GM12878 (cell line): ENCODE measurements around the gene XPNPEP3. TPM values are rescaled to one million over a fixed set of nuclear protein-coding genes. Genes with fewer than 3 reads are reported as not detected.

ENCODE experiments used
- ATAC-seq: fragments of 200-7000 bp; cut with Tn5 transposase; 3 replicates; pipeline ENCODE4 v1.9.1; 2020; ENCODE audit warnings: mild to moderate bottlenecking, moderate library complexity
- BruUV-seq: library from RNA; stranded (reverse); fragments of 400-500 nt; replicated peaks from 2 replicates; lab custom pipeline; 2021; lab: Mats Ljungman, UMichigan
- CTCF ChIA-PET: fragments of 300-600 bp; sonication (Branson Sonifier 250); formaldehyde crosslinking; extraction: SDS; loops from one replicate; lab custom pipeline; 2021; ENCODE audit warnings: inconsistent platforms; lab: Yijun Ruan, JAX
- POLR2A ChIA-PET: fragments of 350-600 bp; formaldehyde crosslinking; extraction: SDS; loops from one replicate; lab custom pipeline; 2021; ENCODE audit warnings: inconsistent platforms; lab: Charles Lee
- RAD21 ChIA-PET: fragments of 300-600 bp; sonication (Branson Sonifier 250); formaldehyde crosslinking; loops from one replicate; lab custom pipeline; 2023; ENCODE audit warnings: antibody characterized with exemption; ENCODE audit not compliant: unreplicated experiment; lab: Charles Lee
- SMC1A ChIA-PET: fragments of 300-600 bp; sonication (Branson Sonifier 250); formaldehyde crosslinking; loops from one replicate; lab custom pipeline; 2023; ENCODE audit not compliant: unreplicated experiment, uncharacterized antibody; lab: Charles Lee
- DNase-seq: peaks from one replicate; pipeline ENCODE4 v3.0.0-alpha.2; 2011; ENCODE audit warnings: low read depth, low spot score
- FAIRE-seq: peaks from 3 replicates; lab custom pipeline; 2011; peaks lifted over from hg19 to GRCh38; lab: Jason Lieb, UNC
- H2AFZ ChIP-seq: 2 replicates; pipeline ENCODE4 v1.6.0; 2011; ENCODE audit warnings: low read depth, low read length, control low read depth; ENCODE audit not compliant: control insufficient read depth
- H3K27ac ChIP-seq: 2 replicates; pipeline ENCODE4 v1.5.1; 2011; ENCODE audit warnings: control low read depth; ENCODE audit not compliant: control insufficient read depth, insufficient read depth
- H3K27me3 ChIP-seq, 2 experiments: replicated peaks in 1 of 2; 2 replicates each; pipeline versions ENCODE4 v1.6.0 to v1.6.1; 2011; ENCODE audit warnings: low read length in 1 of 2; ENCODE audit not compliant: control insufficient read depth in 2 of 2, insufficient read depth in 2 of 2
- H3K36me3 ChIP-seq, 2 experiments: 2 replicates each; pipeline ENCODE4 v1.5.1; 2011; ENCODE audit warnings: low read length in 1 of 2; ENCODE audit not compliant: control insufficient read depth in 2 of 2, insufficient read depth in 2 of 2
- H3K4me1 ChIP-seq: 2 replicates; pipeline ENCODE4 v1.6.1; 2011; ENCODE audit warnings: mild to moderate bottlenecking, low read length, moderate library complexity, mixed read lengths; ENCODE audit not compliant: control insufficient read depth, insufficient read depth
- H3K4me2 ChIP-seq: 2 replicates; pipeline ENCODE4 v1.6.0; 2011; ENCODE audit warnings: control low read depth; ENCODE audit not compliant: control insufficient read depth, insufficient read depth
- H3K4me3 ChIP-seq: fragments of 200-600 bp; sonication (generic); 2 replicates; pipeline ENCODE4 v1.5.1; 2016
- H3K79me2 ChIP-seq: 2 replicates; pipeline ENCODE4 v1.6.0; 2011; ENCODE audit warnings: low read length; ENCODE audit not compliant: control insufficient read depth, insufficient read depth
- H3K9ac ChIP-seq: 2 replicates; pipeline ENCODE4 v1.8.0; 2011; ENCODE audit warnings: low read length, control low read depth, mixed read lengths; ENCODE audit not compliant: control insufficient read depth, insufficient read depth
- H3K9me3 ChIP-seq: replicated peaks from 3 replicates; pipeline ENCODE4 v1.5.1; 2011; ENCODE audit warnings: mild to moderate bottlenecking, low read length; ENCODE audit not compliant: control insufficient read depth, insufficient read depth
- H4K20me1 ChIP-seq: 2 replicates; pipeline ENCODE4 v1.6.0; 2011; ENCODE audit not compliant: control insufficient read depth, insufficient read depth
- HDAC6 ChIP-seq: fragments of 200-600 bp; sonication (generic); IDR thresholded peaks from one replicate; pipeline ENCODE4 v1.8.0; 2017; ENCODE audit warnings: antibody characterized with exemption; ENCODE audit not compliant: unreplicated experiment
- IKZF1 ChIP-seq: fragments of 450-650 bp; conservative IDR thresholded peaks from 2 replicates; pipeline ENCODE4 v1.6.1; 2017; ENCODE audit warnings: antibody characterized with exemption, mild to moderate bottlenecking
- MEF2A ChIP-seq: IDR thresholded peaks from 2 replicates; pipeline ENCODE4 v1.6.1; 2011; ENCODE audit warnings: low read depth, mild to moderate bottlenecking, low read length, moderate library complexity; ENCODE audit not compliant: insufficient read depth
- MYB ChIP-seq: fragments of 150-350 bp; IDR thresholded peaks from 2 replicates; pipeline ENCODE4 v1.6.1; 2014; ENCODE audit warnings: mild to moderate bottlenecking, low read depth, low read length, borderline replicate concordance
- RAD21 ChIP-seq: IDR thresholded peaks from 2 replicates; pipeline ENCODE4 v1.6.1; 2011; ENCODE audit warnings: mild to moderate bottlenecking, low read depth, low read length, moderate library complexity; ENCODE audit not compliant: insufficient read depth
- SMC3 ChIP-seq: IDR thresholded peaks from 2 replicates; pipeline ENCODE4 v1.6.1; 2011; ENCODE audit warnings: low read length, improper control_type of control experiment, borderline replicate concordance
- YY1 ChIP-seq: IDR thresholded peaks from 2 replicates; pipeline ENCODE4 v1.6.1; 2011; ENCODE audit warnings: low read depth, mild to moderate bottlenecking, low read length
- WGBS: methylation state at CpG from one replicate; pipeline ENCODE4 v1.1.6; 2016; ENCODE audit warnings: low lambda C conversion rate; ENCODE audit not compliant: insufficient replicate concordance, insufficient coverage; ENCODE audit errors: missing lambda C conversion rate; 5-methylcytosine and 5-hydroxymethylcytosine counted together
- in situ Hi-C: fragments of 300-500 bp; cut with MboI; formaldehyde crosslinking; loops from 9 replicates; pipeline ENCODE4 v1.14.3; 2018; ENCODE audit warnings: mixed read lengths
- intact Hi-C: fragments of 100-400 bp; cut with micrococcal nuclease; formaldehyde crosslinking; loops from one replicate; pipeline ENCODE4 v1.14.2; 2022; ENCODE audit not compliant: unreplicated experiment
- polyA plus RNA-seq, 11 experiments: library from polyadenylated mRNA; depleted of rRNA in 4 of 11; unstranded in 6 of 11; stranded (reverse) in 5 of 11; fragments of >200 nt; fragmentation: Nextera tagmentation in 4 of 11; fragmentation: Illumina TruSeq in 1 of 11; extraction: Ambion mirVana in 4 of 11; extraction: Trizol in 1 of 11; gene quantifications; 1 replicate in 1 of 11; 2 replicates in 10 of 11; pipeline versions ENCODE4 v1.2.1 to v1.2.3, GENCODE V29; 2011 to 2016; ENCODE audit warnings: inconsistent platforms in 2 of 11, missing spikeins in 2 of 11, low read depth in 1 of 11
- total RNA-seq, 4 experiments: library from RNA; depleted of rRNA in 3 of 4; stranded (reverse); fragments of >200 nt in 3 of 4; fragmentation: Illumina TruSeq in 1 of 4; extraction: Trizol in 1 of 4; gene quantifications; 2 replicates each; pipeline versions ENCODE4 v1.2.1 to v1.2.3, GENCODE V29; 2013 to 2021
- TF ChIP-seq, protein P1 (sequence below): fragments of 450-650 bp; IDR thresholded peaks from 2 replicates; pipeline ENCODE4 v1.6.1; 2017; ENCODE audit warnings: mild to moderate bottlenecking, moderate library complexity
- TF ChIP-seq, protein P2 (sequence below): fragments of 450-650 bp; IDR thresholded peaks from 2 replicates; pipeline ENCODE4 v1.6.1; 2018; ENCODE audit warnings: mild to moderate bottlenecking, low read depth, moderate library complexity; ENCODE audit not compliant: partially characterized antibody
- TF ChIP-seq, protein P3 (sequence below): fragments of 450-650 bp; IDR thresholded peaks from 2 replicates; pipeline ENCODE4 v1.6.1; 2017; ENCODE audit warnings: borderline replicate concordance
- TF ChIP-seq, protein P4 (sequence below): fragments of 450-650 bp; IDR thresholded peaks from 2 replicates; pipeline ENCODE4 v1.6.1; 2017; ENCODE audit warnings: mild to moderate bottlenecking
- TF ChIP-seq, protein P5 (sequence below): IDR thresholded peaks from 2 replicates; pipeline ENCODE4 v1.6.1; 2012; ENCODE audit warnings: low read length, inconsistent platforms

XPNPEP3 gene
- total and polyA plus RNA-seq, 10 of the 15 experiments (the other 5 are each of a cell fraction or from before 2014, with no cell fraction given): 6.7 to 19.9 (median 11.7) TPM

- ATAC-seq (no peak), DNase-seq (no peak), FAIRE-seq (no peak)
- intact Hi-C loops (no loop called here), in situ Hi-C loops (no loop called here)
- Histone ChIP-seq H3K27ac (no peak overlapping the region), H3K9ac (no peak overlapping the region), H3K4me2 (no peak overlapping the region), H3K27me3 (no peaks in the 10 kb centered on the region), H4K20me1 (no peaks in the 10 kb centered on the region), H3K9me3 (no peaks in the 10 kb centered on the region), H2AFZ (no peak overlapping the region), H3K79me2 (peaks cover 2% of the 10 kb centered on the region), H3K4me3 (no peak overlapping the region), H3K4me1 (no peaks in the 10 kb centered on the region), H3K36me3 (peaks cover under 1 to 29% of the 10 kb centered on the region in 2 experiments; a peak in 3 of 4 replicates)
- SMC1A ChIA-PET: no interaction called here
- RAD21 ChIA-PET: no interaction called here
- POLR2A ChIA-PET: no interaction called here
- 100% methylated on average over 3 of the region's 3 CpGs for WGBS
- CTCF ChIA-PET: interaction anchor here (0.7 to 1.0 kb wide), 2 partner anchors 27 to 735 kb away, joined by 3 read pairs; no protein-coding TSS in a partner anchor
- no TSS peak for BruUV-seq
- no peak for TF ChIP-seq IKZF1
- no peak for TF ChIP-seq YY1
- TF ChIP-seq, protein P1, sequence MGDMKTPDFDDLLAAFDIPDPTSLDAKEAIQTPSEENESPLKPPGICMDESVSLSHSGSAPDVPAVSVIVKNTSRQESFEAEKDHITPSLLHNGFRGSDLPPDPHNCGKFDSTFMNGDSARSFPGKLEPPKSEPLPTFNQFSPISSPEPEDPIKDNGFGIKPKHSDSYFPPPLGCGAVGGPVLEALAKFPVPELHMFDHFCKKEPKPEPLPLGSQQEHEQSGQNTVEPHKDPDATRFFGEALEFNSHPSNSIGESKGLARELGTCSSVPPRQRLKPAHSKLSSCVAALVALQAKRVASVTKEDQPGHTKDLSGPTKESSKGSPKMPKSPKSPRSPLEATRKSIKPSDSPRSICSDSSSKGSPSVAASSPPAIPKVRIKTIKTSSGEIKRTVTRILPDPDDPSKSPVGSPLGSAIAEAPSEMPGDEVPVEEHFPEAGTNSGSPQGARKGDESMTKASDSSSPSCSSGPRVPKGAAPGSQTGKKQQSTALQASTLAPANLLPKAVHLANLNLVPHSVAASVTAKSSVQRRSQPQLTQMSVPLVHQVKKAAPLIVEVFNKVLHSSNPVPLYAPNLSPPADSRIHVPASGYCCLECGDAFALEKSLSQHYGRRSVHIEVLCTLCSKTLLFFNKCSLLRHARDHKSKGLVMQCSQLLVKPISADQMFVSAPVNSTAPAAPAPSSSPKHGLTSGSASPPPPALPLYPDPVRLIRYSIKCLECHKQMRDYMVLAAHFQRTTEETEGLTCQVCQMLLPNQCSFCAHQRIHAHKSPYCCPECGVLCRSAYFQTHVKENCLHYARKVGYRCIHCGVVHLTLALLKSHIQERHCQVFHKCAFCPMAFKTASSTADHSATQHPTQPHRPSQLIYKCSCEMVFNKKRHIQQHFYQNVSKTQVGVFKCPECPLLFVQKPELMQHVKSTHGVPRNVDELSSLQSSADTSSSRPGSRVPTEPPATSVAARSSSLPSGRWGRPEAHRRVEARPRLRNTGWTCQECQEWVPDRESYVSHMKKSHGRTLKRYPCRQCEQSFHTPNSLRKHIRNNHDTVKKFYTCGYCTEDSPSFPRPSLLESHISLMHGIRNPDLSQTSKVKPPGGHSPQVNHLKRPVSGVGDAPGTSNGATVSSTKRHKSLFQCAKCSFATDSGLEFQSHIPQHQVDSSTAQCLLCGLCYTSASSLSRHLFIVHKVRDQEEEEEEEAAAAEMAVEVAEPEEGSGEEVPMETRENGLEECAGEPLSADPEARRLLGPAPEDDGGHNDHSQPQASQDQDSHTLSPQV: no peak
- TF ChIP-seq, protein P2, sequence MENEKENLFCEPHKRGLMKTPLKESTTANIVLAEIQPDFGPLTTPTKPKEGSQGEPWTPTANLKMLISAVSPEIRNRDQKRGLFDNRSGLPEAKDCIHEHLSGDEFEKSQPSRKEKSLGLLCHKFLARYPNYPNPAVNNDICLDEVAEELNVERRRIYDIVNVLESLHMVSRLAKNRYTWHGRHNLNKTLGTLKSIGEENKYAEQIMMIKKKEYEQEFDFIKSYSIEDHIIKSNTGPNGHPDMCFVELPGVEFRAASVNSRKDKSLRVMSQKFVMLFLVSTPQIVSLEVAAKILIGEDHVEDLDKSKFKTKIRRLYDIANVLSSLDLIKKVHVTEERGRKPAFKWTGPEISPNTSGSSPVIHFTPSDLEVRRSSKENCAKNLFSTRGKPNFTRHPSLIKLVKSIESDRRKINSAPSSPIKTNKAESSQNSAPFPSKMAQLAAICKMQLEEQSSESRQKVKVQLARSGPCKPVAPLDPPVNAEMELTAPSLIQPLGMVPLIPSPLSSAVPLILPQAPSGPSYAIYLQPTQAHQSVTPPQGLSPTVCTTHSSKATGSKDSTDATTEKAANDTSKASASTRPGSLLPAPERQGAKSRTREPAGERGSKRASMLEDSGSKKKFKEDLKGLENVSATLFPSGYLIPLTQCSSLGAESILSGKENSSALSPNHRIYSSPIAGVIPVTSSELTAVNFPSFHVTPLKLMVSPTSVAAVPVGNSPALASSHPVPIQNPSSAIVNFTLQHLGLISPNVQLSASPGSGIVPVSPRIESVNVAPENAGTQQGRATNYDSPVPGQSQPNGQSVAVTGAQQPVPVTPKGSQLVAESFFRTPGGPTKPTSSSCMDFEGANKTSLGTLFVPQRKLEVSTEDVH: no peak
- TF ChIP-seq, protein P3, sequence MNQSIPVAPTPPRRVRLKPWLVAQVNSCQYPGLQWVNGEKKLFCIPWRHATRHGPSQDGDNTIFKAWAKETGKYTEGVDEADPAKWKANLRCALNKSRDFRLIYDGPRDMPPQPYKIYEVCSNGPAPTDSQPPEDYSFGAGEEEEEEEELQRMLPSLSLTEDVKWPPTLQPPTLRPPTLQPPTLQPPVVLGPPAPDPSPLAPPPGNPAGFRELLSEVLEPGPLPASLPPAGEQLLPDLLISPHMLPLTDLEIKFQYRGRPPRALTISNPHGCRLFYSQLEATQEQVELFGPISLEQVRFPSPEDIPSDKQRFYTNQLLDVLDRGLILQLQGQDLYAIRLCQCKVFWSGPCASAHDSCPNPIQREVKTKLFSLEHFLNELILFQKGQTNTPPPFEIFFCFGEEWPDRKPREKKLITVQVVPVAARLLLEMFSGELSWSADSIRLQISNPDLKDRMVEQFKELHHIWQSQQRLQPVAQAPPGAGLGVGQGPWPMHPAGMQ: no peak
- TF ChIP-seq RAD21: no peak
- TF ChIP-seq, protein P4, sequence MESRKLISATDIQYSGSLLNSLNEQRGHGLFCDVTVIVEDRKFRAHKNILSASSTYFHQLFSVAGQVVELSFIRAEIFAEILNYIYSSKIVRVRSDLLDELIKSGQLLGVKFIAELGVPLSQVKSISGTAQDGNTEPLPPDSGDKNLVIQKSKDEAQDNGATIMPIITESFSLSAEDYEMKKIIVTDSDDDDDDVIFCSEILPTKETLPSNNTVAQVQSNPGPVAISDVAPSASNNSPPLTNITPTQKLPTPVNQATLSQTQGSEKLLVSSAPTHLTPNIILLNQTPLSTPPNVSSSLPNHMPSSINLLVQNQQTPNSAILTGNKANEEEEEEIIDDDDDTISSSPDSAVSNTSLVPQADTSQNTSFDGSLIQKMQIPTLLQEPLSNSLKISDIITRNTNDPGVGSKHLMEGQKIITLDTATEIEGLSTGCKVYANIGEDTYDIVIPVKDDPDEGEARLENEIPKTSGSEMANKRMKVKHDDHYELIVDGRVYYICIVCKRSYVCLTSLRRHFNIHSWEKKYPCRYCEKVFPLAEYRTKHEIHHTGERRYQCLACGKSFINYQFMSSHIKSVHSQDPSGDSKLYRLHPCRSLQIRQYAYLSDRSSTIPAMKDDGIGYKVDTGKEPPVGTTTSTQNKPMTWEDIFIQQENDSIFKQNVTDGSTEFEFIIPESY: no peak
- no peak for TF ChIP-seq HDAC6
- TF ChIP-seq, protein P5, sequence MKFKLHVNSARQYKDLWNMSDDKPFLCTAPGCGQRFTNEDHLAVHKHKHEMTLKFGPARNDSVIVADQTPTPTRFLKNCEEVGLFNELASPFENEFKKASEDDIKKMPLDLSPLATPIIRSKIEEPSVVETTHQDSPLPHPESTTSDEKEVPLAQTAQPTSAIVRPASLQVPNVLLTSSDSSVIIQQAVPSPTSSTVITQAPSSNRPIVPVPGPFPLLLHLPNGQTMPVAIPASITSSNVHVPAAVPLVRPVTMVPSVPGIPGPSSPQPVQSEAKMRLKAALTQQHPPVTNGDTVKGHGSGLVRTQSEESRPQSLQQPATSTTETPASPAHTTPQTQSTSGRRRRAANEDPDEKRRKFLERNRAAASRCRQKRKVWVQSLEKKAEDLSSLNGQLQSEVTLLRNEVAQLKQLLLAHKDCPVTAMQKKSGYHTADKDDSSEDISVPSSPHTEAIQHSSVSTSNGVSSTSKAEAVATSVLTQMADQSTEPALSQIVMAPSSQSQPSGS: no peak
- no peak for TF ChIP-seq SMC3
- no peak for TF ChIP-seq MEF2A
- TF ChIP-seq MYB: no peak
These were observed 12.0 kb upstream of the XPNPEP3 start for GRCh38 chr22:40844951-40845350.
